Right kidney (tissue), 1 donor: ENCODE data around the gene RSAD1.
"Not testable (repeated sequence)": the region's sequence is repeated elsewhere in the genome, so short reads cannot be mapped to it uniquely, and the experiment has no call there.

Experiments used
- DNase-seq: peaks from one replicate; pipeline ENCODE4 v3.0.0-alpha.2; 2016

RSAD1 gene

DNA sequence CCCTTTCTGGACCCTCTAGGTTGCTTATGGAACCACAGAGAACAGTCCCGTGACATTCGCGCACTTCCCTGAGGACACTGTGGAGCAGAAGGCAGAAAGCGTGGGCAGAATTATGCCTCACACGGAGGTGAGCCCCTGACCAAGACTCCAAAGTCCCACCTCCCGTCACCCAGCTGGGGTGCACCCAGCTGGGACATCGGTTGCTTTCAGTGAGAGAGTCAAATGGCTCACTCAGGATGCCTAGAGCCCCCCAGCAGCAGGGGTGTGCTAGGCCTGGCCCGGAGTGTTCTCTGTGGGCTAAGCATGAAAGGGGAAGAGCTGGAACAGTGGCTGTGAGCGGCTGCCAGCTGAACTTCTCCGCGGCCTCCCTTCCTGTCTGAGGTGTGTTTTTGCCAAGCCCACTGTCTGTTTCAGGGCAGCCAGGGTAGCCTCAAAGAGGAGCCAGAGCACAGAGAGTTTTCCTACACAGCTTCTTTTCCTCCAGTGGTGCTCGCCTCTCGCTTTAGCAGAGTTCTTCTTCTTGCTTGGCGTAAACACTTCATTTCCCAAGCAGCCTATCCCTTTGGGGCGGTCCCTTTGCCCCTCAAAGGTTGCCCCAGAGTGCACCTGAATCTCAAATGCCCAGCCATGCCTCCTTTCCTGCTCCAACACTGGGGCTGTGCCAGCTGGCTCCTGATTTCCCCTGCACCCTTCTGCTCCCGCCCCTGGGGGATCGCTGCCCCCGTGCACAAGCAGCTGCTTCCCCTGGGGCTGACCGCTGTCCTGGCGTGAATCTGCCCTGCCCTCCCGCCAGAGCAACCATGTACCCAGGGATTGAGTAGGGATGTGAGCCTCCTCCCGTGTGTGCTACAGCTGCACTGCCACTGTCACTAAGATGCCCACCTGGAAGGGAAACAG lies 7.4 kb upstream of the RSAD1 start:
- no peak for DNase-seq

DNA sequence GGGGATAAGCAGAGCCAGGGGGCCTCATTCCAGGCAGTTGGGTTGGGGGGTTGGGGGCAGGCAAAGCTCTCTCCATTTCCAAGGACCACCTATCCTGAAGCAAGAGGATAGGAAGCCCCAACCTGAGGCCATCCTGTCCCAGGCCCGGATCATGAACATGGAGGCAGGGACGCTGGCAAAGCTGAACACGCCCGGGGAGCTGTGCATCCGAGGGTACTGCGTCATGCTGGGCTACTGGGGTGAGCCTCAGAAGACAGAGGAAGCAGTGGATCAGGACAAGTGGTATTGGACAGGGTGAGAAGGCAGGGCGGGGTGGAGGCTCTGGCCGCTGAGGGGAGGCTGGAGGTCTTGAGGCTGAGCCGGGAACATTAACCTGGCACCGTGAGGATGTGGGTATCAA lies 6.4 kb upstream of the RSAD1 start:
- DNase-seq: no peak

DNA sequence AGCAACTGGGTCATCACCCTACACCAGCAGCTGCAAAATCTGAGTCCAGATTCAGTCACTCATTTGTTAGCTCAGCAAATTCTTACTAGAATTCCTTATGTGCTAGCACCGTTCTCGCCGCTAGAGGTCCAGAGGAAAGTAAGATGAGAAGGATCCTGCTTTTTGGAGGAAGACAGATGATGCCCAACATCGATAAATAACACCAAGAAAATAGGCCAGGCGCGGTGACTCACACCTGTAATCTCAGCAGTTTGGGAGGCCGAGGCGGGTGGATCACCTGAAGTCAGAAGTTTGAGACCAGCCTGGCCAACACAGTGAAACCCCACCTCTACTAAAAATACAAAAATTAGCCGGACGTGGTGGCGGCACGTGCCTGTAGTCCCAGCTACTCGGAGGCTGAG lies 5.9 kb upstream of the RSAD1 start:
- DNase-seq: not testable (repeated sequence)

DNA sequence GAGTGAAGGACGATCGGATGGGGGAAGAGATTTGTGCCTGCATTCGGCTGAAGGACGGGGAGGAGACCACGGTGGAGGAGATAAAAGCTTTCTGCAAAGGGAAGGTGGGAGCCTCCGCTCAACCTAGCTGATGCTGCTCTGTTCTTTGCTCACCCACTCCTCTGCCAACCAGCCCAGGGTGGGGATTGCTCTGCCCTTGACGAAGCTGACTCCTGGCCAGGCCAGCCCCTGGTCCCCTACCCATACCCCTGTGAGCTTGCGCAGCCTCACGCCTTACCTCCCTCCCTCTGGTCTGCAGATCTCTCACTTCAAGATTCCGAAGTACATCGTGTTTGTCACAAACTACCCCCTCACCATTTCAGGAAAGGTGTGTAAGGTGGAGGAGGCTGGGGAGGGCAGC lies 4.8 kb upstream of the RSAD1 start:
- no peak for DNase-seq

DNA sequence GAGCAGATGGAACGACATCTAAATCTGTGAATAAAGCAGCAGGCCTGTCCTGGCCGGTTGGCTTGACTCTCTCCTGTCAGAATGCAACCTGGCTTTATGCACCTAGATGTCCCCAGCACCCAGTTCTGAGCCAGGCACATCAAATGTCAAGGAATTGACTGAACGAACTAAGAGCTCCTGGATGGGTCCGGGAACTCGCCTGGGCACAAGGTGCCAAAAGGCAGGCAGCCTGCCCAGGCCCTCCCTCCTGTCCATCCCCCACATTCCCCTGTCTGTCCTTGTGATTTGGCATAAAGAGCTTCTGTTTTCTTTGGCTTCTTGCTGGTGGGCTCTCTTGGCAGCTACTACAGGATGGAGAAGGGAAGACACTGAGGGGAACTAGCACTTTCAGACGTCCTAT lies 4.1 kb upstream of the RSAD1 start:
- DNase-seq: no peak

DNA sequence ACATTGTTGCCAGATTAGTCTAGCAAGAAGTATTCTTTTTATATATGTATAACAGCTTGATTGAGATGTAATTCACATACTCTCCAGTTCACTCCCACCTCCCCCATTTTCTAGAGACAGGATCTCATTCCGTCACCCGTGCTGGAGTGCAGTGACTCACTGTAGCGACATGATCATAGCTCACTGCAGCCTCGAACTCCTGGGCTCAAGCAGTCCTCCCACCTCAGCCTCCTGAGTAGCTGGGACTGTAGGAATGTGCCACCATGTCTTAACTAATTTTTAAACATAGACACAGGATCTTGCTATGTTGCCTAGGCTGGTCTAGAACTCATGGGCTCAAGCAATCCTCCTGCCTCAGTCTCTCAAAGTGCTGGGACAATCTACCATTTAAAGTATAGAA lies 3.3 kb upstream of the RSAD1 start:
- no peak for DNase-seq

DNA sequence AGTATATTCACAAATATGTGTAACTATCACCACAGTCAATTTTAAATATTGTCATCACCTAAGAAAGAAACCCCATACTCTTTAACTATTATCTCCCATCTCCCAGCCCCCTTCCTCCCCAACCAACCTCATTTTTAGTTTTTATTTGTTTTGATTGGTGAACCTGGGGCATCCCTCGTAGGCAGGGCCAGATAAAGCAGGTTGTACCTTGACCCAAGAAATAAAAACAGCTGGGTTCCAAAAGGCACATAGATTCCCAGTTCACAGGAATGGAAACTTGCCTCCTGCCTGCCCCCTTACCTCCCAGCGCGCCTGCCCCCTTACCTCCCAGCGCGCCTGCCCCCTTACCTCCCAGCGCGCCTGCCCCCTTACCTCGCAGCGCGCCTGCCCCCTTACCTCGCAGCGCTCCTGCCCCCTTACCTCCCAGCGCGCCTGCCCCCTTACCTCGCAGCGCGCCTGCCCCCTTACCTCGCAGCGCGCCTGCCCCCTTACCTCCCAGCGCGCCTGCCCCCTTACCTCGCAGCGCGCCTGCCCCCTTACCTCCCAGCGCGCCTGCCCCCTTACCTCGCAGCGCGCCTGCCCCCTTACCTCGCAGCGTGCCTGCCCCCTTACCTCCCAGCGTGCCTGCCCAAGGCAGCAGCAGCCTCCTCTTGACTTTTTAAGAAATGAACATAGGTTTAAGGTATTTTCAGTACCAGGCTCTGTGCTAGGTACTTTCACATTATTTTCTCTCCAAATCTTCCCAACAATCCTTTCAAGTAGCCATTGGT lies 2.7 kb upstream of the RSAD1 start:
- DNase-seq: not testable (repeated sequence)

DNA sequence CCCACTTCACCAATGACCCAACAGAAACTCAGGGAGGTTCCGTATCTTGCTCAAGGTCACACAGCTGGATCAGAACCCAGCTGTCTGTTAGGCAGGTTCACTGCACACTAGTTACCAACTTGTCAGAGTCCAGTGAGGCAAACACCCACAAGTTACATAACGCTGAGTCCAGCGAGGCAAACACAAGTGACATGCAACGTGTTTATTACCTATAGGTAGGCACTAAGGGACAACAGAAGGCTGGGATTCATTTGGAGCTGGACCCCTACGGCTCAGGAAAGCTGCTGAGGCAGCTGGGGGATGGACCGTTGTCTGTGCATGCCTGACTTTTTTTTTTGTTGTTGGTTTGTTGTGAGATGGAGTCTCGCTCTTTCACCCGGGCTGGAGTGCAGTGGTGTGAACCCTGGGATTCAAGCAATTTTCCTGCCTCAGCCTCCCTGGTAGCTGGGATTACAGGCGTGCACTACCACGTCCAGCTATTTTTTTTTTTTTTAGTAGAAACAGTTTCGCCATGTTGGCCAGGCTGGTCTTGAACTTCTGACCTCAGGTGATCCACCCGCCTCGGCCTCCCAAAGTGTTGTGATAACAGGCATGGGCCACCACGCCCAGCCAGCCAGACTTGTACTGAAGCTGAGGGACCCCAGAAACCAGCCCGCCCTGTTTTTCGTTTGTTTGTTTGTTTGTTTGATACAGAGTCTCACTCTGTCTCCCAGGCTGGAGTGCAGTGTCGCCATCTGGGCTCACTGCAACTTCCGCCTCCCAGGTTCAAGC lies 1.9 kb upstream of the RSAD1 start:
- peak; percentile 32 for DNase-seq

DNA sequence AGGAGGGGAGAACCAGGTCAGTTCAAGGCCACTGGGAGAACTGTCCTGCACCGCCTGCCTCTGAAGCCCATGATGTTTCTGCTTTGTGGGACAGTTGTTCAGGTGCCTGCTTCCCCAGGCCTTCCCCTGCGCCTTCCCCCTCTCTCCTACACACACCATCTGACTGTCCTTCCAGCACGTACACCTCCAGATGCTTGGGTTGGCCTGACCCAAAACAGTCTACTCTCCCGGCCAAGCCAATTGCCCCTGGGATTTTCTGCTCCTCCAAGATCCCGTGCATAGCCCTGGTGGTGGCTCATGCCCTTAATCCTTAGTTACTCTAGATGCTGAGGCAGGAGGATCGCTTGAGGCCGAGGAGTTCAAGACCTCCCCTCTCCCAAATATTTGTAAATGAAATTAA lies 684 bp upstream of the RSAD1 start:
- DNase-seq: no peak

DNA sequence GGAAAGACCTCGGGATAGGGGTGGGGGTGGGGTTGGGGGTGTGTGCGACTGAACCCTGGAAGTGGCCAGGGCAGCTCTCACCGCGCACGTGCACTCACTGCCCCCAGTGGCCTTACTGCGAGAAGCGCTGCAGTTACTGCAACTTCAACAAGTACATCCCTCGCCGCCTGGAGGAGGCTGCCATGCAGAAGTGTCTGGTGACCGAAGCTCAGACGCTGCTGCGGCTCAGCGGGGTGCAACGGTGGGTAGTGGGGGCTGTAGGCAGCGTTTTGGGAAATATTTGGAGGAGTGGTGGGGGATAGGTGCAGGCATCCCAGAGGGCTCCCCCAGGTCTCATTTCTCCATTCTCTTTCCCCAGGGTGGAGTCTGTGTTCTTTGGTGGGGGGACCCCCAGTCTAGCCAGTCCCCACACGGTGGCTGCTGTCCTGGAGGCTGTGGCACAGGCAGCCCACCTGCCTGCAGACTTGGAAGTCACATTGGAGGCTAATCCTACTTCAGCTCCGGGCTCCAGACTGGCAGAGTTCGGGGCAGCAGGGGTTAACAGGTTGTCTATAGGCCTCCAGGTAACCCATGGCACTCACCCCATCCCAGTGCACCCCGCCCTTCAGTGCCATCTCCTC lies 972 bp downstream of the RSAD1 start:
- DNase-seq: no peak

DNA sequence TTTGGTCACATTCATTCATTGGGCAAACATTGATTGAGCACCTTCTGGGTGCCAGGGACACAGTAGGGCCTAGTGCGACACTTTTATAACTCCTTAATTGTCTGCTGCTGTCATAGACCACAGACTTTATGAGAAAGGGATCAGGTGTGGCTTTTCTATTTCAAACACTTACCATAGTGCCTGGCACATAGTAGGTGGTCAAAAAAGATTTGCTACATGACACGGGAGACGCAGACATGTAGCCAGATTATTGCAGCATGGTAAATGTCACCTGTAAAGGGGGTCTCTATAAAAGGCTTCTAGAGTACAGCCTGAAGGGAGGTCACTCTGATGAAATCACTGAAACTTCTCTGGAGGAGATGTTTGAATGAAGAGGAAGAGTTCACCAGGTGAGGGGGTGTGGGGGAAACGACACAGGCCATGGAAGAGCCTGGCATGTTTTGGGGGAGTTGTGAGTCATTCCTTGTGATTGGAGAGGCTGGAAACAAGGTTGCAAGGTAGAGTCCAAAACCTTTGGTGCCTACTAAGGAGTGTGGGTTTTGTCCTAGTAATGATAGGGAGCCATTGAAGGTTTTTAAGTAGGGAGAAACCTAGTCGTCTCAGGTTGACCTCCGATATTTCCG lies 1.6 kb downstream of the RSAD1 start:
- DNase-seq: no peak

DNA sequence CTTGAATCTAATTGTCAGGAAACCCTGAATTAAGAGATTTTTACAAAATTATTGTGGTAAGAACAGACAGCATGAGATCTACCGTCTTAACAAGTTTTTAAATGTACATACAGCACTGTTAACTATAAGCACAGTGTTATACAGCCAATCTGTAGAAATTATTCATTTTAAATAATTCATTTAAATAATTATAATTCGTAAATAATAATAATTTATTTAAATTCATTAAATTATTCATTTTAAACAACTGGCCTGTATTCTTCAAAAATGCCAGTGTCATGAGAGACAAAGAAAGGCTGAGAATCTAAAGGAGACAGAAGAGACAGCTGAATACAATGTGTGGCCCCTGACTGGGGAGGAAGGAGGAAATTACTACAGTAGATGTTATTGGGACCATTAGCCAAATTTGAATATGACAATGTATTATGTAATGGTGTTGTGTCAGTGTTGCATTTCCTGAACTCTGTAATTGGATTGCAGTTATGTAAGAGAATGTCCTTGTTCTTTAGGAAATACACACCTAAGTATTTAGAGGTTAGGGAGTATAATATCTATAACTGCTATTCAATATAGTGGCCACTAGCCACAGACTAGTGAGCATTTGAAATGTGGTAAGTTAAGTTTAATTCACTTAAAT lies 2.3 kb downstream of the RSAD1 start:
- no peak for DNase-seq

DNA sequence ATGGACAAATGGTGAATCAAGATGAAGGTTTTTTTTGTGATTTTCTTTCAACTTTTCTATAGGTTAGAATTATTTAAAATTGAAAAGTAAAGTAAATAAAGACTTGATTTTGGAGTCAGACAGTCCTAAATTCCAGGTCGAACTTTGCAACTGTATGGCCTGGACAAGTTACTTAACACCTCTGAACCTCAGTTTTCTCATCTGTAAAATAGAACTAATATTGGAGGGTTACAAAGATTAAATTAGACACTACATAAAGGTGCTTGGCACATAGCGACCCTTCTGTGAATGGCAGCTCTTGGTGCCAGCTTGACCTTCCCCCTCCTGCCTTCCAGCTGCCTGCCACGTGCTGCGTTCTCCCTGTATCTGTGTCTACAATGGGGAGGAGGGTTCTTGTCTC lies 3.0 kb downstream of the RSAD1 start:
- no peak for DNase-seq

DNA sequence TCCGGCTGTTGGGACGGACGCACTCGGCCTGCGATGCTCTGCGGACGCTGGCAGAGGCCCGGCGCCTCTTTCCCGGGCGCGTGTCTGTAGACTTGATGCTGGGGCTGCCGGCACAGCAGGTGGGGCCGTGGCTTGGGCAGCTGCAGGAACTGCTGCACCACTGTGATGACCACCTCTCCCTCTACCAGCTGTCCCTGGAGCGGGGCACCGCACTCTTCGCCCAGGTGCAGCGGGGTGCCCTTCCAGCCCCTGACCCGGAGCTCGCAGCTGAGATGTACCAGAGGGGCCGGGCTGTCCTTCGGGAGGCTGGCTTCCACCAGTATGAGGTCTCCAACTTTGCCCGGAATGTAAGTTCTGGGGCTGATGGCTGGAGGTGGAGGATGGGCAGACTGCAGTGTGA lies 3.5 kb downstream of the RSAD1 start:
- no peak for DNase-seq

DNA sequence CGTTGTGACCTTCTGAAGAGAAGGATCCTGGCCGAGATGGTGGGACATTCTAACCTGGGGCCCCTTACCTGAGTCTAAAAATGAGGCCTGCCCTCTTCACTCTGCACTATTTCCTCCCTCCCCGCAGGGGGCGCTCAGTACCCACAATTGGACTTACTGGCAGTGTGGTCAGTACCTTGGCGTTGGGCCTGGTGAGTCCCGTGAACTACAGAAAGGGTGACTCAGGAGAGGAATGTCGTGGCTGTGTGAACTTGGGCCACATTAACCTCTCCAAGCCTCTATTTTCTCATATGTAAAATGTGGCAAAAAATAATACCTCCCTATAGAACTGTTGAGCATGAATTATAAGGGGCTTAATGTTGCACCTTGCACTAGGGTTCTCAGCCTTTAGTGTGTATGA lies 3.9 kb downstream of the RSAD1 start:
- DNase-seq: no peak

DNA sequence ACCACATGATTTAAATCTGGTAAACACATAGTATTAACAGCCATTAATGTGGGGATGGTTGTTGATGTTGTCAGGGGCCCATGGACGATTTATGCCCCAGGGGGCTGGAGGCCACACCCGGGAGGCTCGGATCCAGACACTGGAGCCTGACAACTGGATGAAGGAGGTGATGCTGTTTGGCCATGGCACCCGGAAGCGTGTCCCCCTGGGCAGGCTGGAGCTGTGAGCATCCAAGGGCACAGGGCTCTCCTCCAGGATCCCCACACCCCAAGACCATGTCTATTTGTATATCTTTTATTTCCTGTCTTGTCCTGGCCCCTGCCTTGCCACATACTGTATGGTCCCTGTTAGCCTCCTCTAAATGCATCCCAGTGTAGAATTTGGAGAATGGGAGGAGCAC lies 4.6 kb downstream of the RSAD1 start:
- no peak for DNase-seq

DNA sequence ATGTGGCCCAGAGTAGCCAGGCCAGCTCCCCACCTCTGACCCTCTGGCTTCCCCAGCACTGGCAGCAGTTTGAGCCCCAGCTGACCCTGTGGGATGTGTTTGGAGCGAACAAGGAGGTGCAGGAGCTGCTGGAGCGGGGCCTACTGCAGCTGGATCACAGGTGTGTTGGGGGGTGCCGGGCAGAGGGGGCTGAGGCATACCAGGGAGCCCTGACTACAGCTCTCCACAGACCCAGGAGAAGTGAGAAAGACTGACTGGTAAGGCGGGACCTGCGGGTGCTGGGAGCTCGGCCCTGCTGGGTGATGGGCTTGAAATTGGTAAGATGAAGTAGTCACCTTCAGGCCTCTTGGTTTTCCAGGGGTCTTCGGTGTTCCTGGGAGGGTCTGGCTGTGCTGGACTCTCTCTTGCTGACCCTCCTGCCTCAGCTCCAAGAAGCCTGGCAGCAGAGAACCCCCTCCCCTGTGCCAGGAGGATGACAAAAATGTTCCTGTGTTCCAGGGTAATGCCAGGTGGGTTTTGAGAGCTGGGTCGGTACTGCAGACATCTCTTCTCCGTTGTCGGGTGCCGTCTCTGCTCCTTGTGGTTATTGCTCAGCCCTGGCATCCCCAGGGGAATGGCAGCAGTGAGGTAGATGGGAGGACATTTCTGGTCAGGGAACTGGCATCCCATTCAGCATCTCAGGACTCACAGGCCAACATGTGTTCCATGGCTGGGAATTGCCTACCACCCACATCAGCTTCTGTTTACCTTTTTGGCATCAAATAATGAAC lies 5.9 kb downstream of the RSAD1 start:
- no peak for DNase-seq

DNA sequence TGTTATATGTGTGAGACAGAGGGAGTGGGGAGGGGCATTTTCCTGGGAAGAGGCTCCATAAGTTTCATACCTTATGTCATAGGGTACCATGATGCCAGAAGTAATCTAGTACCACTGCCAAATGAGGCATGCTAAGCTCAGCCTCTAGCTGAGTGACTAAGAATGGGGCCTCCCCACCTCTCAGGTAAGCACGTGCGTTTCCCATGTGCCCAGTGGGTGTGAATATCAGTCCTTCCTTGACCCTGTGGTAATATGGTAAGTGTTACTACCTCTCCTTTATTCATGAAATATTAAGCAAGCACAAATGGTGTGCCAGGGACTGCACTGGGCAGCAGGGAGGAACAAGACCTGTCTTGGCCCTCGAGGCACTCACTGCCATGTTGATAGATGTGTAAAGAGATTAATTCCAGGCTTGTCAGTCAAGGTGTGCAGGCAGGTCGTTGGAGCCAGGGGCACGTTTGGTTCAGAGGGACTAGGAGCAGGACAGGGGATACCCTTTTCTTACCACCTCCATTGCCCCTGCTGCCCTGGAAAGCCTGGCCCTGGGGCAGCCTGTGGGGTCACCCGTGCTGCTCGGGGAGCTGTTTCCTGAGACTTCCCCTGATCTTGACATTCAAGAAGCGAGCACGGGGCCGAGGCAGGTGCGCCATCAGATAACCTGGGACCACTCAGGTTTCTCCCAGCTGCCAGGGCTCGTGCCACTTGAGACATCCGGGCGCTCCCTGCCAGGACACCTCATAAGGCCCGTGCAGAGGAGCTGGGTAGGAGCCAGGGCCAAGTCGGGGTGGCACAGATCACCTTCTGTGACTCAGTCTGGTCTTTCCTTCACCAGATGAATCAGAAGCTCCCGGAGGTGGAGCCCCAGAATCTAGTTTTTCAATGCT lies 8.8 kb downstream of the RSAD1 start:
- no peak for DNase-seq

DNA sequence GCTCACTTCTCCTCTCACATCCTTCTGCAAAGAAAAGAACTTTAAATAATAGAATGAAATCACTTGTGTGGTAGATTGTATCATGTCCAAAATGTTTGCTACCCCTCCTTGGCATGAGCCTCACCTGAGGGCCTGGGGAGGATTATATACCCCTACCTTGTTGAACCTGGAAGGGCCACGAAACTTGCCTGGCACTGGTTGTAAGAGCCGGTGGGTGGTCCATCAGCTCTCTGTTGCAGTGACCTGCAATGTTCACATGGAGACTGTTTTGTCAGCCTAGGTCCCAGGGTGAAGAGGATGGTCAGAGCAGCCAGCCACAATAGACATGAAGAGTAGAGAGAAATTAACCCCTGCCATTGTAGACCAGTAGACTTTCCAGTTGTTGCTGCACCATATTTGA lies 10.2 kb downstream of the RSAD1 start:
- no peak for DNase-seq

DNA sequence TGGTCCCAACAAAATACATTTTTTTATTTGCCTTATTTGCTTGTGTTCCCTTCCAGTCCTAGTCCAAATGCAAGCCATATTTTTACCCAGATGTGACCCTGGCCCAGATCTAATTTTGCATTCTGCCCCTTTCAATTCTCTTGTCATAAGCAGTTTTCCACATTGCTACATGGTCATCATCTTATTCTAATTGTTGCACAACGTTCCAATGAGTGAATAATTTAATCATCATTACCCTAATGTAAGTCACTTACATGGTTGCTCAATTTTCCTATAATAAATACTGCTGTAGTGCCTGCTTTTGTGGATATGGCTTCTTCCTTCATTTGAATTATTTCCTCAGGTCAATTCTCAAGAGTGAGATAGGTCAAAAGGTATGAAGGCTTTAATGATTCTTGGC lies 12.8 kb downstream of the RSAD1 start:
- no peak for DNase-seq
